Vagina (tissue), 2 donors: ENCODE results near the gene PRKAG3.
"Not testable (repeated sequence)": the region's sequence is repeated elsewhere in the genome, so short reads cannot be mapped to it uniquely, and the experiment has no call there.

Experiments
- POLR2A ChIP-seq, 2 donors: fragments of 450-650 bp; IDR thresholded peaks; one replicate each; pipeline ENCODE4 v1.6.1; 2017; ENCODE audit warnings: antibody characterized with exemption in 2 of 2, mild to moderate bottlenecking in 2 of 2, moderate library complexity in 2 of 2
- TF ChIP-seq, protein P1 (sequence below), 3 experiments: fragments of 450-650 bp in 2 of 3; fragments of 200-600 bp in 1 of 3; sonication (generic) in 1 of 3; IDR thresholded peaks; one replicate each; pipeline ENCODE4 v1.5.1; 2017 to 2019; ENCODE audit warnings: antibody characterized with exemption in 3 of 3, mild to moderate bottlenecking in 2 of 3, moderate library complexity in 2 of 3

DNA sequence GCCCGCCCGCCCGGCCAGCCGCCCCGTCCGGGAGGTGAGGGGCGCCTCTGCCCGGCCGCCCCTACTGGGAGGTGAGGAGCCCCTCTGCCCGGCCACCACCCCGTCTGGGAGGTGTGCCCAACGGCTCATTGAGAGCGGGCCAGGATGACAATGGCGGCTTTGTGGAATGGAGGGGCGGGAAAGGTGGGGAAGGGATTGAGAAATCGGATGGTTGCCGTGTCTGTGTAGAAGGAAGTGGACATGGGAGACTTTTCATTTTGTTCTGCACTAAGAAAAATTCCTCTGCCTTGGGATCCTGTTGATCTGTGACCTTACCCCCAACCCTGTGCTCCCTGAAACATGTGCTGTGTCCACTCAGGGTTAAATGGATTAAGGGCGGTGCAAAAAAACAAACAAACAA is 15.4 kb upstream of the PRKAG3 start:
- TF ChIP-seq, protein P1, sequence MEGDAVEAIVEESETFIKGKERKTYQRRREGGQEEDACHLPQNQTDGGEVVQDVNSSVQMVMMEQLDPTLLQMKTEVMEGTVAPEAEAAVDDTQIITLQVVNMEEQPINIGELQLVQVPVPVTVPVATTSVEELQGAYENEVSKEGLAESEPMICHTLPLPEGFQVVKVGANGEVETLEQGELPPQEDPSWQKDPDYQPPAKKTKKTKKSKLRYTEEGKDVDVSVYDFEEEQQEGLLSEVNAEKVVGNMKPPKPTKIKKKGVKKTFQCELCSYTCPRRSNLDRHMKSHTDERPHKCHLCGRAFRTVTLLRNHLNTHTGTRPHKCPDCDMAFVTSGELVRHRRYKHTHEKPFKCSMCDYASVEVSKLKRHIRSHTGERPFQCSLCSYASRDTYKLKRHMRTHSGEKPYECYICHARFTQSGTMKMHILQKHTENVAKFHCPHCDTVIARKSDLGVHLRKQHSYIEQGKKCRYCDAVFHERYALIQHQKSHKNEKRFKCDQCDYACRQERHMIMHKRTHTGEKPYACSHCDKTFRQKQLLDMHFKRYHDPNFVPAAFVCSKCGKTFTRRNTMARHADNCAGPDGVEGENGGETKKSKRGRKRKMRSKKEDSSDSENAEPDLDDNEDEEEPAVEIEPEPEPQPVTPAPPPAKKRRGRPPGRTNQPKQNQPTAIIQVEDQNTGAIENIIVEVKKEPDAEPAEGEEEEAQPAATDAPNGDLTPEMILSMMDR (IDR thresholded peaks at IDR 0.05) = not testable (repeated sequence)
- not testable (repeated sequence) for TF ChIP-seq POLR2A (IDR thresholded peaks at IDR 0.05)
